ENCODE measurements around the gene AK1.
"Not testable (repeated sequence)": the region's sequence is repeated elsewhere in the genome, so short reads cannot be mapped to it uniquely, and the experiment has no call there.

GRCh38 chr9:127845619-127846018 lies 31.9 kb downstream of the AK1 start:
- TF ChIP-seq, protein P1, sequence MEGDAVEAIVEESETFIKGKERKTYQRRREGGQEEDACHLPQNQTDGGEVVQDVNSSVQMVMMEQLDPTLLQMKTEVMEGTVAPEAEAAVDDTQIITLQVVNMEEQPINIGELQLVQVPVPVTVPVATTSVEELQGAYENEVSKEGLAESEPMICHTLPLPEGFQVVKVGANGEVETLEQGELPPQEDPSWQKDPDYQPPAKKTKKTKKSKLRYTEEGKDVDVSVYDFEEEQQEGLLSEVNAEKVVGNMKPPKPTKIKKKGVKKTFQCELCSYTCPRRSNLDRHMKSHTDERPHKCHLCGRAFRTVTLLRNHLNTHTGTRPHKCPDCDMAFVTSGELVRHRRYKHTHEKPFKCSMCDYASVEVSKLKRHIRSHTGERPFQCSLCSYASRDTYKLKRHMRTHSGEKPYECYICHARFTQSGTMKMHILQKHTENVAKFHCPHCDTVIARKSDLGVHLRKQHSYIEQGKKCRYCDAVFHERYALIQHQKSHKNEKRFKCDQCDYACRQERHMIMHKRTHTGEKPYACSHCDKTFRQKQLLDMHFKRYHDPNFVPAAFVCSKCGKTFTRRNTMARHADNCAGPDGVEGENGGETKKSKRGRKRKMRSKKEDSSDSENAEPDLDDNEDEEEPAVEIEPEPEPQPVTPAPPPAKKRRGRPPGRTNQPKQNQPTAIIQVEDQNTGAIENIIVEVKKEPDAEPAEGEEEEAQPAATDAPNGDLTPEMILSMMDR (IDR thresholded peaks at IDR 0.05; ENCODE audit: low read length): not testable (repeated sequence)
- not testable (repeated sequence) for TF ChIP-seq EZH2 (optimal IDR thresholded peaks at IDR 0.05; ENCODE audit: low read depth, low read length)
